Spleen (tissue), 11 donors: Measurements from ENCODE around the gene ARSB. TPM values are rescaled to one million over a fixed set of nuclear protein-coding genes. Genes with fewer than 3 reads are reported as not detected.

Experiments used
- DNase-seq: peaks from one replicate; pipeline ENCODE4 v3.0.0-alpha.2; 2020
- H3K27ac ChIP-seq, 8 donors: fragments of 200-600 bp; sonication (generic) in 7 of 8; 1 replicate in 4 of 8; 2 replicates in 4 of 8; pipeline versions ENCODE4 v1.5.0 to v1.8.0; 2016 to 2021; ENCODE audit warnings: inconsistent platforms in 4 of 8, mild to moderate bottlenecking in 4 of 8, moderate library complexity in 1 of 8
- H3K27me3 ChIP-seq, 7 donors: fragments of 200-600 bp; sonication (generic) in 6 of 7; replicated peaks in 1 of 7; 1 replicate in 4 of 7; 2 replicates in 3 of 7; pipeline versions ENCODE4 v1.5.0 to v1.8.0; 2016 to 2021; ENCODE audit warnings: inconsistent platforms in 3 of 7, mild to moderate bottlenecking in 1 of 7
- H3K36me3 ChIP-seq, 6 donors: fragments of 200-600 bp; sonication (generic) in 5 of 6; 1 replicate in 4 of 6; 2 replicates in 2 of 6; pipeline versions ENCODE4 v1.5.0 to v1.8.0; 2016 to 2021; ENCODE audit warnings: inconsistent platforms in 2 of 6
- H3K4me1 ChIP-seq, 6 donors: fragments of 200-600 bp; sonication (generic) in 5 of 6; 1 replicate in 3 of 6; 2 replicates in 3 of 6; pipeline versions ENCODE4 v1.5.0 to v1.8.0; 2016 to 2021; ENCODE audit warnings: inconsistent platforms in 3 of 6
- H3K4me3 ChIP-seq, 8 donors: fragments of 200-600 bp; sonication (generic) in 7 of 8; 1 replicate in 4 of 8; 2 replicates in 4 of 8; pipeline versions ENCODE4 v1.5.0 to v1.8.0; 2016 to 2021; ENCODE audit warnings: inconsistent platforms in 4 of 8, mild to moderate bottlenecking in 4 of 8, moderate library complexity in 2 of 8
- H3K9me3 ChIP-seq, 8 donors: fragments of 200-600 bp; sonication (generic) in 7 of 8; 1 replicate in 4 of 8; 2 replicates in 4 of 8; pipeline versions ENCODE4 v1.5.0 to v1.8.0; 2016 to 2021; ENCODE audit warnings: inconsistent platforms in 4 of 8
- CTCF ChIP-seq, 11 experiments: fragments of 200-600 bp in 7 of 11; fragments of 450-650 bp in 4 of 11; sonication (generic) in 4 of 11; IDR thresholded peaks in 8 of 11; conservative IDR thresholded peaks in 3 of 11; 1 replicate in 7 of 11; 2 replicates in 4 of 11; pipeline versions ENCODE4 v1.4.0 to v1.8.0; 2016 to 2021; ENCODE audit warnings: antibody characterized with exemption in 11 of 11, inconsistent platforms in 4 of 11, mild to moderate bottlenecking in 1 of 11
- POLR2A ChIP-seq, 3 donors: fragments of 450-650 bp; IDR thresholded peaks; one replicate each; pipeline ENCODE4 v1.5.1; 2017; ENCODE audit warnings: antibody characterized with exemption in 3 of 3, mild to moderate bottlenecking in 1 of 3
- POLR2AphosphoS5 ChIP-seq, 3 donors: sonication (generic); formaldehyde crosslinking; IDR thresholded peaks; one replicate each; pipeline ENCODE4 v1.5.1; 2017; ENCODE audit warnings: antibody characterized with exemption in 3 of 3
- WGBS, 5 donors: extraction: QIAGEN DNeasy Blood & Tissue Kit in 3 of 5; methylation state at CpG; one replicate each; pipeline versions ENCODE4 v1.1.5 to v1.1.7; 2013 to 2018; 5-methylcytosine and 5-hydroxymethylcytosine counted together
- intact Hi-C: fragments of 100-400 bp; cut with DNase I; formaldehyde crosslinking; loops from one replicate; pipeline ENCODE4 v1.15.0; 2023; ENCODE audit warnings: low total_unique reads
- polyA plus RNA-seq, 3 donors: library from polyadenylated mRNA; stranded (reverse); fragments of 200-250 nt; gene quantifications; one replicate each; pipeline ENCODE4 v1.2.1, GENCODE V29; 2013
- total RNA-seq, 7 donors: library from RNA; depleted of rRNA in 3 of 7; stranded (reverse); fragments of >200 nt in 3 of 7; fragmentation: NEBNext Ultra II Directional in 4 of 7; extraction: Animal tissue kit (Norgen Biotek cat#: 25700) in 4 of 7; gene quantifications; one replicate each; pipeline versions ENCODE4 v1.1.0 to v1.2.1, GENCODE V29; 2016 to 2021
- donor health status: healthy with polysubstance abuse.
- donor health status: DM: no; HTN: no; CAD: no; lungs with moderate emphysema.
- donor health status: DM: no; HTN: no; CAD: no.
- donor health status: Bipolar disorder and iron deficiency.
- donor health status: healthy.
- donor health status: DM: no; HTN: no; CAD: no.
- donor health status: DM: yes; HTN: yes; CAD: no.

The ARSB gene
- total and polyA plus RNA-seq, 10 donors, result 1.1 to 18.5 (median 11.1) TPM

DNA sequence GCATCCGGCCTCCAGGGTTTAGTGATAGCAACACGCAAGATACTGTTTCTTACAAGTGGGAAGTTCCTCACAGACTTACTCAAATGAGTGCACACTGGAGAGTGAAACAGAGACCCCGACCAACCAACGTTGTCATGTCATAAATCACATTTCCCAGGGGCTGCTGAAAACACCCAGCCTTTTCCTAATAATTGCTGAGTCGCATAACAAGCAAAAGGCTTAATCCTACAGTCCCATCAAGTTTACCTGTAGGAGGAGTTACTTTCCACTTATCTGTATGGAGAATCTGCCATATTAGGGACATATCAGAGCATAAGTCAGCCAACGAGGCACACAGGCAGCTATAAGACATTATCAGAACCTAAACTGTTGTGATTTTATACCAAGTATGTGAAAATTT lies 180.1 kb downstream of the ARSB start:
- Histone ChIP-seq H3K9me3 (peaks cover 0 to 10% (median 3%) of the 10 kb centered on the region in 8 donors), H3K27me3 (no peaks in the 10 kb centered on the region), H3K36me3 (peaks cover 0 to 10% (median 0%) of the 10 kb centered on the region in 6 donors), H3K4me3 (no peak overlapping the region), H3K4me1 (no peaks in the 10 kb centered on the region), H3K27ac (no peak overlapping the region)
- DNase-seq, result no peak
- intact Hi-C loops, result no loop called here
- 78 to 88% (median 84%) methylated on average over 6 of the region's 6 CpGs for WGBS, 5 donors
- no peak for TF ChIP-seq CTCF (IDR thresholded peaks at IDR 0.05 in 8 of 11, conservative IDR thresholded peaks at IDR 0.05 in 3 of 11)
- no peak for TF ChIP-seq POLR2AphosphoS5 (IDR thresholded peaks at IDR 0.05)
- TF ChIP-seq POLR2A (IDR thresholded peaks at IDR 0.05), result no peak

GRCh38 chr5:78803941-78804340 lies 181.2 kb downstream of the ARSB start:
- 82 to 97% (median 91%) methylated on average over 2 of the region's 2 CpGs for WGBS, 5 donors
- peaks cover 0 to 10% (median 0%) of the 10 kb centered on the region in 6 donors for H3K36me3 ChIP-seq
- no peak overlapping the region for H3K4me3 ChIP-seq
- no peak for TF ChIP-seq POLR2AphosphoS5 (IDR thresholded peaks at IDR 0.05)
- no peak for TF ChIP-seq POLR2A (IDR thresholded peaks at IDR 0.05)
- TF ChIP-seq CTCF (IDR thresholded peaks at IDR 0.05 in 8 of 11, conservative IDR thresholded peaks at IDR 0.05 in 3 of 11), result no peak
- DNase-seq, result no peak
- peaks cover 0 to 10% (median 3%) of the 10 kb centered on the region in 8 donors for H3K9me3 ChIP-seq
- H3K27ac ChIP-seq, result no peak overlapping the region
- intact Hi-C loops, result no loop called here
- no peaks in the 10 kb centered on the region for H3K27me3 ChIP-seq
- no peaks in the 10 kb centered on the region for H3K4me1 ChIP-seq

GRCh38 chr5:78803353-78803752 lies 181.8 kb downstream of the ARSB start:
- TF ChIP-seq POLR2AphosphoS5 (IDR thresholded peaks at IDR 0.05), result no peak
- no peak for TF ChIP-seq CTCF (IDR thresholded peaks at IDR 0.05 in 8 of 11, conservative IDR thresholded peaks at IDR 0.05 in 3 of 11)
- TF ChIP-seq POLR2A (IDR thresholded peaks at IDR 0.05), result no peak
- Histone ChIP-seq H3K4me3 (no peak overlapping the region), H3K9me3 (peaks cover 0 to 10% (median 3%) of the 10 kb centered on the region in 8 donors), H3K27me3 (no peaks in the 10 kb centered on the region), H3K4me1 (no peaks in the 10 kb centered on the region), H3K27ac (no peak overlapping the region), H3K36me3 (peaks cover 0 to 10% (median 0%) of the 10 kb centered on the region in 6 donors)
- DNase-seq, result no peak
- intact Hi-C loops, result no loop called here
- 85 to 93% (median 87%) methylated on average over 5 to 6 of the region's 6 CpGs for WGBS, 5 donors

DNA sequence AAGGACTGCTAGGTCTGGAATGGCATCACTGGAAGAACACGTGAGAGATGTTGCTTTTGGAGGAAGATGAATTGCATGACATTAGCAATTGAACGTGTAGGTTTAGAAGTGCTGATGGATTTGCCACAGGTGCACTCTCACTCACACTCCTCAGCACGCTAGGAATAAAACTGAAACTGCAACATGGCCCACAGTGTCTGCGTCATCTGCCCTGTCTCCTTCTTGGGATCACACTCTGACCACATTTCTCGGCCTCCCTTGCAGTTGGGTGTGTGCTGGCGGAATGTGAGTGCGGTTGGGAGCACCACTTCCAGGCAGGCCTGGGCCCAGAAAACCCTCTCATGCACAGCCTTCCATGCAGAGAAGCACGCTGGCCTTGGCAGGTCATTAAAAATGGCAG lies 183.7 kb downstream of the ARSB start:
- Histone ChIP-seq H3K9me3 (peaks cover 0 to 10% (median 3%) of the 10 kb centered on the region in 8 donors), H3K36me3 (peaks cover 0 to 10% (median 0%) of the 10 kb centered on the region in 6 donors), H3K4me1 (no peaks in the 10 kb centered on the region), H3K27ac (no peak overlapping the region), H3K27me3 (no peaks in the 10 kb centered on the region), H3K4me3 (no peak overlapping the region)
- TF ChIP-seq CTCF (IDR thresholded peaks at IDR 0.05 in 8 of 11, conservative IDR thresholded peaks at IDR 0.05 in 3 of 11) (no peak), POLR2AphosphoS5 (IDR thresholded peaks at IDR 0.05) (no peak), POLR2A (IDR thresholded peaks at IDR 0.05) (no peak)
- DNase-seq, result no peak
- 92 to 97% (median 95%) methylated on average over 8 of the region's 8 CpGs for WGBS, 5 donors
- intact Hi-C loops, result no loop called here
